GM12873 (cell line): ENCODE results near the gene AUTS2.

ENCODE experiments used
- CTCF ChIP-seq: IDR thresholded peaks from 2 replicates; pipeline ENCODE4 v1.5.1; 2012; ENCODE audit warnings: low read depth, mild to moderate bottlenecking, moderate library complexity, low read length, control low read depth; ENCODE audit not compliant: insufficient read depth; ENCODE audit errors: missing control alignments

The AUTS2 gene

GRCh38 chr7:70178787-70179186 is 580.5 kb downstream of the AUTS2 start:
- no peak for TF ChIP-seq CTCF

GRCh38 chr7:70182521-70182920 is 584.2 kb downstream of the AUTS2 start:
- TF ChIP-seq CTCF: no peak

GRCh38 chr7:70183278-70183677 is 585.0 kb downstream of the AUTS2 start:
- TF ChIP-seq CTCF: no peak

GRCh38 chr7:70188901-70189650 is 590.8 kb downstream of the AUTS2 start:
- TF ChIP-seq CTCF: no peak

GRCh38 chr7:70189776-70190175 is 591.5 kb downstream of the AUTS2 start:
- TF ChIP-seq CTCF: no peak

- no peak for TF ChIP-seq CTCF
Measured at GRCh38 chr7:70190281-70190680, 592.0 kb downstream of the AUTS2 start.

GRCh38 chr7:70193514-70193913 is 595.2 kb downstream of the AUTS2 start:
- peak; percentile 42 for TF ChIP-seq CTCF
